ENCODE data around the gene RBBP4.
"Not testable (repeated sequence)": the region's sequence is repeated elsewhere in the genome, so short reads cannot be mapped to it uniquely, and the experiment has no call there.

Gene RBBP4

GRCh38 chr1:32696041-32696440 lies 45.0 kb downstream of the RBBP4 start:
- Histone ChIP-seq H3K36me3 (ENCODE audit: control insufficient read depth, low read length) (no peaks in the 10 kb centered on the region), H3K4me1 (ENCODE audit: control insufficient read depth, low read length) (peaks cover 7% of the 10 kb centered on the region), H3K4me2 (ENCODE audit: low read length) (no peak overlapping the region), H3K4me3 (ENCODE audit: low read length) (no peak overlapping the region), H3K27ac (ENCODE audit: low read depth, low read length) (no peak overlapping the region), H3K27me3 (ENCODE audit: control insufficient read depth, low read length) (peaks cover under 1% of the 10 kb centered on the region; the same call in 1 of the 2 replicates), H3K9me3 (ENCODE audit: control insufficient read depth, insufficient read depth, low read length) (no peaks in the 10 kb centered on the region), H3F3A (ENCODE audit: control insufficient read depth, insufficient read depth) (no peaks in the 10 kb centered on the region), H3K9me2 (replicated peaks; ENCODE audit: control insufficient read depth, low read length) (no peaks in the 10 kb centered on the region), H4K20me1 (ENCODE audit: control insufficient read depth, insufficient read depth, low read depth, low read length) (no peaks in the 10 kb centered on the region), H3K79me2 (ENCODE audit: control insufficient read depth, low read length) (no peaks in the 10 kb centered on the region)
- TF ChIP-seq CTCF (IDR thresholded peaks at IDR 0.05; ENCODE audit: low read depth, low read length, poor library complexity, severe bottlenecking): no peak
- TF ChIP-seq EZH2phosphoT487 (IDR thresholded peaks at IDR 0.05; ENCODE audit: borderline replicate concordance, low read length): no peak

GRCh38 chr1:32696996-32697395 lies 46.0 kb downstream of the RBBP4 start:
- not testable (repeated sequence) for H3K79me2 ChIP-seq (ENCODE audit: control insufficient read depth, low read length); H3F3A ChIP-seq (ENCODE audit: control insufficient read depth, insufficient read depth); H3K36me3 ChIP-seq (ENCODE audit: control insufficient read depth, low read length); H3K4me3 ChIP-seq (ENCODE audit: low read length); H3K4me1 ChIP-seq (ENCODE audit: control insufficient read depth, low read length); H4K20me1 ChIP-seq (ENCODE audit: control insufficient read depth, insufficient read depth, low read depth, low read length); H3K4me2 ChIP-seq (ENCODE audit: low read length); H3K9me2 ChIP-seq (replicated peaks; ENCODE audit: control insufficient read depth, low read length); H3K27ac ChIP-seq (ENCODE audit: low read depth, low read length); H3K9me3 ChIP-seq (ENCODE audit: control insufficient read depth, insufficient read depth, low read length)
- peaks cover 10% of the 10 kb centered on the region for H3K27me3 ChIP-seq (ENCODE audit: control insufficient read depth, low read length)

- Histone ChIP-seq H3K27ac (ENCODE audit: low read depth, low read length) (no peak overlapping the region), H3K4me1 (ENCODE audit: control insufficient read depth, low read length) (peaks cover 15% of the 10 kb centered on the region), H3K9me2 (replicated peaks; ENCODE audit: control insufficient read depth, low read length) (no peaks in the 10 kb centered on the region), H3K9me3 (ENCODE audit: control insufficient read depth, insufficient read depth, low read length) (no peaks in the 10 kb centered on the region), H4K20me1 (ENCODE audit: control insufficient read depth, insufficient read depth, low read depth, low read length) (no peaks in the 10 kb centered on the region), H3K36me3 (ENCODE audit: control insufficient read depth, low read length) (no peaks in the 10 kb centered on the region), H3F3A (ENCODE audit: control insufficient read depth, insufficient read depth) (no peaks in the 10 kb centered on the region), H3K79me2 (ENCODE audit: control insufficient read depth, low read length) (no peaks in the 10 kb centered on the region), H3K4me3 (ENCODE audit: low read length) (no peak overlapping the region), H3K27me3 (ENCODE audit: control insufficient read depth, low read length) (peaks cover 37% of the 10 kb centered on the region), H3K4me2 (ENCODE audit: low read length) (no peak overlapping the region)
- TF ChIP-seq CTCF (IDR thresholded peaks at IDR 0.05; ENCODE audit: low read depth, low read length, poor library complexity, severe bottlenecking) (no peak), EZH2phosphoT487 (IDR thresholded peaks at IDR 0.05; ENCODE audit: borderline replicate concordance, low read length) (no peak)
These were observed 50.5 kb downstream of the RBBP4 start for GRCh38 chr1:32701421-32701911.

- H3K9me3 ChIP-seq (ENCODE audit: control insufficient read depth, insufficient read depth, low read length): no peaks in the 10 kb centered on the region
- H3K79me2 ChIP-seq (ENCODE audit: control insufficient read depth, low read length): no peaks in the 10 kb centered on the region
- H3K4me2 ChIP-seq (ENCODE audit: low read length): no peak overlapping the region
- TF ChIP-seq CTCF (IDR thresholded peaks at IDR 0.05; ENCODE audit: low read depth, low read length, poor library complexity, severe bottlenecking) (no peak), EZH2phosphoT487 (IDR thresholded peaks at IDR 0.05; ENCODE audit: borderline replicate concordance, low read length) (peak; percentile 76; the same call in 1 of the 2 replicates)
- H3K27me3 ChIP-seq (ENCODE audit: control insufficient read depth, low read length): peaks cover 37% of the 10 kb centered on the region
- H4K20me1 ChIP-seq (ENCODE audit: control insufficient read depth, insufficient read depth, low read depth, low read length): no peaks in the 10 kb centered on the region
- H3K4me3 ChIP-seq (ENCODE audit: low read length): no peak overlapping the region
- no peaks in the 10 kb centered on the region for H3K36me3 ChIP-seq (ENCODE audit: control insufficient read depth, low read length)
- H3K4me1 ChIP-seq (ENCODE audit: control insufficient read depth, low read length): peaks cover 15% of the 10 kb centered on the region
- H3K27ac ChIP-seq (ENCODE audit: low read depth, low read length): no peak overlapping the region
- no peaks in the 10 kb centered on the region for H3K9me2 ChIP-seq (replicated peaks; ENCODE audit: control insufficient read depth, low read length)
- H3F3A ChIP-seq (ENCODE audit: control insufficient read depth, insufficient read depth): no peaks in the 10 kb centered on the region
These were observed 51.1 kb downstream of the RBBP4 start for GRCh38 chr1:32701951-32702598.
